Type B pancreatic cell (in vitro differentiated cells): ENCODE measurements around the gene SHANK1. TPM values are rescaled to one million over a fixed set of nuclear protein-coding genes. Genes with fewer than 3 reads are reported as not detected.

Experiments
- DNase-seq: peaks from one replicate; pipeline ENCODE4 v3.0.0; 2021; ENCODE audit warnings: mixed read lengths; ENCODE audit not compliant: unreplicated experiment; ENCODE audit errors: extremely low spot score
- H3K27ac Mint-ChIP-seq: 2 replicates; pipeline ENCODE4 v1.8.0; 2021; ENCODE audit warnings: mild to moderate bottlenecking, mixed read lengths
- H3K27me3 Mint-ChIP-seq: 2 replicates; pipeline ENCODE4 v1.8.0; 2021; ENCODE audit warnings: mixed read lengths
- H3K36me3 Mint-ChIP-seq: 2 replicates; pipeline ENCODE4 v1.8.0; 2021; ENCODE audit warnings: mixed read lengths
- H3K4me1 Mint-ChIP-seq: one replicate; pipeline ENCODE4 v1.8.0; 2021; ENCODE audit warnings: mixed read lengths; ENCODE audit not compliant: unreplicated experiment
- H3K4me3 Mint-ChIP-seq: 2 replicates; pipeline ENCODE4 v1.8.0; 2021; ENCODE audit warnings: mild to moderate bottlenecking, mixed read lengths
- H3K9me3 Mint-ChIP-seq: 2 replicates; pipeline ENCODE4 v1.8.0; 2021; ENCODE audit warnings: mixed read lengths
- total RNA-seq: library from RNA; stranded (reverse); gene quantifications from 2 replicates; pipeline ENCODE4 v1.2.1, GENCODE V29; 2021; ENCODE audit warnings: low replicate concordance
- TF ChIP-seq, protein P1 (sequence below): fragments of 200-600 bp; sonication (generic); conservative IDR thresholded peaks from 2 replicates; pipeline ENCODE4 v1.5.0; 2021; ENCODE audit warnings: antibody characterized with exemption, mild to moderate bottlenecking

The SHANK1 gene
- total RNA-seq, 1 donor from 2014 or later = 7.8 TPM

DNA sequence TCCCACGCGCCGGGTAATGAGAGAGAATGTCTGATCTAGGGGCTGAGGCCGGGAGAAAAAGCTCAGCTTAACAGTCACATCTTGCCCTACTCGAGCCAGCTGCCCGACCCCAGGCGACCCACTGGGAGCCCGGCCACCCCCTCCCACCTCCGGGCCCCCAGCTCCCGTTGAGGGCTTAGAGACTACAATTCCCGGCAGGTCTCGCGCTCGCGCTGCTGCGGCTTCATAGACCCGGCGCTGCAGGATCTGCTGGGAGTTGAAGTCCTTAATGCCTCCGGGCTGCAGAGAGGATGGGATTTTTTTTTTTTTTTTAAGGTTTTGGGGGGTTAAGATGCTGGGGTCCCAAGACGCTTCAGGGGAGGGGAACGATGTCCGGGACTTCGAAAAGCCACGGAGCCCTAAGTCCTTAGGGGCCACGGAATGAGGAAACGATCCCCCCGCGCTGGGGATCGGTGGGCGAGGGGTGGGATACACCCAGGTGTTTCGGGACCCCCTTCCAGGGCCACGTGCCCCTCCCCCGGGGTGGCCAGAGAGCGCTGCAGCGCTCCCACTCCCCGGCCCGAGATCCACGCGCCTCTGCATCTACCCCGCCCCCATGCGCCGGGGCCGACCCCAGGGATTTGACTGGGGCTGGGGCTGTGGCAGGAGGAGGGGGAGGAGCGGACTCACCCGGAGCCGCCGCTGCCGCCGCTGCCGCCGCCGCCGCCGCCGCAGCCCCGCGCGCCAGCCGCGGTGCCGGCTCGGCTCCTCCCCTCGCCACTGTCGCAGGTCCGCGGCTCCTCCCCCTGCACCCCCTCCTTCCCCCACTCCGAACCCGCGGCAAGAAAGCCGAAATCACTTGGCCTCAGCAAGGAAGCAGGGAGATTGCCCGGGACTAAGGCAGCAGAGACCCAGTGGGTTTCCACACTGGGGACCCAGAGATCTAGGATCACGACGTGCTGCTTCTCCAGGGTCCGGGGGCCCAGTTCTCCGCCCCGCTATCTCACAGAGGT is 80.2 kb downstream of the SHANK1 start, which contains the start of gene SYT3:
Gene SYT3 (minus strand): TSS at position 761 of the 992 bp plus-strand sequence. CDS start 2,470 bp downstream, outside the sequence.
- Mint-ChIP-seq H3K4me3 (peak within 1 kb of the TSS; percentile 91), H3K4me1 (no peaks in the 10 kb centered on the region), H3K9me3 (no peaks in the 10 kb centered on the region), H3K27me3 (peaks cover 66% of the 10 kb centered on the region), H3K27ac (no peak within 1 kb of the TSS), H3K36me3 (no peaks in the 10 kb centered on the region)
- TF ChIP-seq, protein P1, sequence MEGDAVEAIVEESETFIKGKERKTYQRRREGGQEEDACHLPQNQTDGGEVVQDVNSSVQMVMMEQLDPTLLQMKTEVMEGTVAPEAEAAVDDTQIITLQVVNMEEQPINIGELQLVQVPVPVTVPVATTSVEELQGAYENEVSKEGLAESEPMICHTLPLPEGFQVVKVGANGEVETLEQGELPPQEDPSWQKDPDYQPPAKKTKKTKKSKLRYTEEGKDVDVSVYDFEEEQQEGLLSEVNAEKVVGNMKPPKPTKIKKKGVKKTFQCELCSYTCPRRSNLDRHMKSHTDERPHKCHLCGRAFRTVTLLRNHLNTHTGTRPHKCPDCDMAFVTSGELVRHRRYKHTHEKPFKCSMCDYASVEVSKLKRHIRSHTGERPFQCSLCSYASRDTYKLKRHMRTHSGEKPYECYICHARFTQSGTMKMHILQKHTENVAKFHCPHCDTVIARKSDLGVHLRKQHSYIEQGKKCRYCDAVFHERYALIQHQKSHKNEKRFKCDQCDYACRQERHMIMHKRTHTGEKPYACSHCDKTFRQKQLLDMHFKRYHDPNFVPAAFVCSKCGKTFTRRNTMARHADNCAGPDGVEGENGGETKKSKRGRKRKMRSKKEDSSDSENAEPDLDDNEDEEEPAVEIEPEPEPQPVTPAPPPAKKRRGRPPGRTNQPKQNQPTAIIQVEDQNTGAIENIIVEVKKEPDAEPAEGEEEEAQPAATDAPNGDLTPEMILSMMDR = no peak
- DNase-seq = no peak

DNA sequence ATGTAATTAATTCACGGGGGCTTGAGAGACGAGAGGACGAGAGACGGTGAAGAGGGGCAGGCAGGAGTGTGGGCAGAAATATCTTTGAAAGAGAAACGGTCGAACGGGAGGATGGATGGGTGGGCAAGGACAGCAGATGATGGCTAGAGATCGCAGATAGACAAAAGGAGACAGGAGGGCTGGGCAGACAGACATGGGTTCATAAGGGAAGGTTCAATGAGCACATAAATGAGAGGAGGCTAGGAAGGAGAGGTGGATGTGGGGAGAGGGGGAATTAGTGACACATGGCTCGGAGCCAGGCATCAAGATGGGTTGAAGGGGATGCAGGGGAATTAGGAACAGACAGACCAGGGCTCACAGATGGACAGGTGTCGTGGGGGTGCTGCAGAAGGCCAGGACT is 81.0 kb downstream of the SHANK1 start:
- peaks cover 66% of the 10 kb centered on the region for H3K27me3 Mint-ChIP-seq
- H3K27ac Mint-ChIP-seq = no peak overlapping the region
- peak overlapping the region; percentile 77 for H3K4me3 Mint-ChIP-seq
- H3K4me1 Mint-ChIP-seq = no peaks in the 10 kb centered on the region
- no peaks in the 10 kb centered on the region for H3K9me3 Mint-ChIP-seq
- TF ChIP-seq, protein P1 = no peak
- DNase-seq = no peak
- no peaks in the 10 kb centered on the region for H3K36me3 Mint-ChIP-seq

DNA sequence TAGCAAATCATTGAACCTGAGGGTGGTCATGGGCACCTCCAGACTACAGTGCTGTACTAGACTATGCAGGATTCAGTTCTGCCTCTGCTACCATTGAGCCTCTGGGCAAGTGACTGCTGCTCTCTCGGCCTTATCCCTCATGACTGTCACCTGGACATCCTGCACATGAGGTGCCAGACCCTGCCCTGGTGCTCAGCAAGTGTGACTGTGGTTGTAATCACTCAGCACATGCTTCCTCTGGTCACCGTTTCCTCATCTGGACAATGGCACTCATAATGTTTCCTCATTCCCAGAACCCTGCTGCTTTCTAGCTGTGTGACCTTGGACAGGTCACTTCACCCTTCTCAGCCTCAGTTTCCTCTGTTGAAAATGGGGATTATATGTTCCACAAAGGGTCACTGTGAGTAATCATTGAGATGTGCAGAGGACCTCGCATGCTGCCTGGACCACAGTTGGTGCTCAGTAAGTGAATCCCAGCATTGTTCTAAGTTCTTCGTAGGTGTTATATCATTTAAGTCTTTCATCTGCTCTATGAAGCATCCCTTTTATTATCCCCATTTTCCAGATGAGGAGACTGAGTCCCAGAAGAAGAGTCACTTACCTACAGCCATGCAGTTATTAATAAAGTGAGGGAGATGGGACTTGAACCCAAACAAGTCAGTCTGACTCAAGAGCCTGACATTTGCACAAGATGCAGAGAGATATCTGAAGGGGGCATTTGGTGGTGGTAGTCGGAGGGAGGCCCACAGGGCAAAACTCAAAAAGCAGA is 83.1 kb downstream of the SHANK1 start:
- H3K4me1 Mint-ChIP-seq = no peaks in the 10 kb centered on the region

DNA sequence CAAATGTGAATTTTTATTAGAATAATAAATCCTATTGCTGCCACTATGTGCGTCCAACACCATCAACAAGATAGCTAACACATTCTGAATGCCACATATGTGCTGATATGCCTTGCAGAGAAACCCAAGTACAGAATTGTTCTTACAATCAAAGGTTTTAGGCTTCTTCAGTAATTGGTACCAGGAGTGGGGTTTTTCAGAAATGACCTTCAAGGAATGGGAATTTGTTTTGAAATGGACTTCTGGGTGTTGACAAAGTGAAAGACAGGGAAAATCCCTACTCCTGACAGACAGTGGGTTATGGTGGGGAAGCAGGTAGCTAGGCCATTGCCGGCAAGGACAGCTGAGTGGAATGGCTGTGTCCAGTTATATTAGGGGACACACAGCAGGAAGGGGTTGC is 85.6 kb downstream of the SHANK1 start:
- no peaks in the 10 kb centered on the region for H3K9me3 Mint-ChIP-seq
- H3K36me3 Mint-ChIP-seq = no peaks in the 10 kb centered on the region
- TF ChIP-seq, protein P1 = no peak
- H3K4me3 Mint-ChIP-seq = no peak overlapping the region
- DNase-seq = no peak
- H3K27ac Mint-ChIP-seq = no peak overlapping the region
- no peaks in the 10 kb centered on the region for H3K4me1 Mint-ChIP-seq
- peaks cover 55% of the 10 kb centered on the region for H3K27me3 Mint-ChIP-seq

More for the DNA sequence above, 83.1 kb downstream of the SHANK1 start:
- H3K27ac Mint-ChIP-seq = no peak overlapping the region
- TF ChIP-seq, protein P1 = no peak
- no peaks in the 10 kb centered on the region for H3K36me3 Mint-ChIP-seq
- DNase-seq = no peak
- no peak overlapping the region for H3K4me3 Mint-ChIP-seq
- peaks cover 61% of the 10 kb centered on the region for H3K27me3 Mint-ChIP-seq
- H3K9me3 Mint-ChIP-seq = no peaks in the 10 kb centered on the region

DNA sequence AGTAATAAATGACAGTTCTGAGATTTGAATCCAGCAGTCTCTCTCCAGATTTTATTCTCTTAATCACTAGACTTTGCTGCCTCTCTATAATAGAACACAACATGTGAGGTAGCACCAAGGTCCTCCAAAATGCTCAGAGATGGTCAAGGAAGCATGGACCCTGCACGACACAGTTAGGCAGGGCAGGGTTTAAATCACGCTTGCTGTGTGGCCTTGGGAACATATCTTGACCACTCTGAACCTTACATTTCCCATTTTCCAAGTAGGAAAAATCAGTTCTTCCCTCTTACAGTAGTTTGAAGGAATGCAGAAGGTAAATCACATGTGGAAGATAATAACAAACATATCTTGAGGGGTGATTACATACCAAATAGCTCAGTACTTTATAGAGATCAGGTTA is 86.2 kb downstream of the SHANK1 start:
- Mint-ChIP-seq H3K4me1 (no peaks in the 10 kb centered on the region), H3K27ac (no peak overlapping the region), H3K36me3 (no peaks in the 10 kb centered on the region), H3K27me3 (peaks cover 53% of the 10 kb centered on the region), H3K4me3 (no peak overlapping the region), H3K9me3 (no peaks in the 10 kb centered on the region)
- DNase-seq = no peak
- TF ChIP-seq, protein P1 = no peak
